Neural cell (in vitro differentiated cells): ENCODE results near the gene FAM9C. TPM values are rescaled to one million over a fixed set of nuclear protein-coding genes. Genes with fewer than 3 reads are reported as not detected.

Experiments used
- H2AFZ ChIP-seq: fragments of 200-600, 300-800 bp; sonication (generic), shearing (Covaris generic); 2 replicates; pipeline ENCODE4 v1.6.0; 2014; ENCODE audit warnings: low read depth, mild to moderate bottlenecking, antibody characterized with exemption, low read length, moderate library complexity
- H3F3A ChIP-seq: fragments of 200-600 bp; shearing (Covaris generic); 2 replicates; pipeline ENCODE4 v1.6.1; 2016; ENCODE audit warnings: mild to moderate bottlenecking, moderate library complexity, mixed read lengths, antibody characterized with exemption, low read length; ENCODE audit not compliant: insufficient read depth, poor library complexity, severe bottlenecking
- H3K27ac ChIP-seq: fragments of 200-600, 300-800 bp; sonication (generic), shearing (Covaris generic); 2 replicates; pipeline ENCODE4 v1.5.1; 2014; ENCODE audit warnings: mild to moderate bottlenecking, low read length, moderate library complexity
- H3K27me3 ChIP-seq: fragments of 300-800, 200-600 bp; sonication (generic), shearing (Covaris generic); 2 replicates; pipeline ENCODE4 v1.6.0; 2014; ENCODE audit warnings: mild to moderate bottlenecking, low read depth, low read length, moderate library complexity; ENCODE audit not compliant: insufficient read depth
- H3K36me3 ChIP-seq: fragments of 300-800, 200-600 bp; sonication (generic), shearing (Covaris generic); 2 replicates; pipeline ENCODE4 v1.5.1; 2014; ENCODE audit warnings: mild to moderate bottlenecking, antibody characterized with exemption, low read length, moderate library complexity; ENCODE audit not compliant: insufficient read depth
- H3K4me2 ChIP-seq: fragments of 300-800, 200-600 bp; sonication (generic), shearing (Covaris generic); 2 replicates; pipeline ENCODE4 v1.6.0; 2014; ENCODE audit warnings: mild to moderate bottlenecking, low read length
- H3K4me3 ChIP-seq: fragments of 300-800, 200-600 bp; sonication (generic), shearing (Covaris generic); 2 replicates; pipeline ENCODE4 v1.5.1; 2014; ENCODE audit warnings: mild to moderate bottlenecking, low read length, moderate library complexity
- H3K79me2 ChIP-seq: fragments of 200-600 bp; shearing (Covaris generic); replicated peaks from 2 replicates; pipeline ENCODE4 v1.6.0; 2014; ENCODE audit warnings: mild to moderate bottlenecking, low read length, moderate library complexity; ENCODE audit not compliant: insufficient read depth
- H3K9ac ChIP-seq: fragments of 300-800, 200-600 bp; sonication (generic), shearing (Covaris generic); 2 replicates; pipeline ENCODE4 v1.6.1; 2016; ENCODE audit warnings: mild to moderate bottlenecking, low read length, mixed read lengths
- H3K9me2 ChIP-seq: fragments of 200-600 bp; shearing (Covaris generic); 2 replicates; pipeline ENCODE4 v1.6.1; 2016; ENCODE audit warnings: mild to moderate bottlenecking, low read length, mixed read lengths; ENCODE audit not compliant: insufficient read depth
- H3K9me3 ChIP-seq: fragments of 200-600, 300-800 bp; sonication (generic), shearing (Covaris generic); 2 replicates; pipeline ENCODE4 v1.6.1; 2016; ENCODE audit warnings: mild to moderate bottlenecking, mixed run types, low read length, moderate library complexity, mixed read lengths
- H4K20me1 ChIP-seq: fragments of 200-600 bp; shearing (Covaris generic); 2 replicates; pipeline ENCODE4 v1.6.1; 2016; ENCODE audit warnings: mild to moderate bottlenecking, mixed run types; ENCODE audit not compliant: insufficient read depth
- CTCF ChIP-seq: fragments of 450-650 bp; IDR thresholded peaks from 2 replicates; pipeline ENCODE4 v1.5.1; 2014; ENCODE audit warnings: antibody characterized with exemption, mild to moderate bottlenecking, moderate library complexity; ENCODE audit not compliant: poor library complexity, severe bottlenecking
- EP300 ChIP-seq: fragments of 450-650 bp; conservative IDR thresholded peaks from 2 replicates; pipeline ENCODE4 v1.6.1; 2014; ENCODE audit warnings: antibody characterized with exemption, mild to moderate bottlenecking, moderate library complexity; ENCODE audit not compliant: poor library complexity, severe bottlenecking
- EZH2 ChIP-seq: fragments of 200-600, 300-800 bp; shearing (Covaris generic), sonication (generic); IDR thresholded peaks from 2 replicates; pipeline ENCODE4 v1.6.1; 2014; ENCODE audit warnings: antibody characterized with exemption, low read length, borderline replicate concordance, mild to moderate bottlenecking; ENCODE audit not compliant: insufficient read depth, poor library complexity, severe bottlenecking
- MXI1 ChIP-seq: fragments of 450-650 bp; conservative IDR thresholded peaks from 2 replicates; pipeline ENCODE4 v1.6.1; 2014; ENCODE audit warnings: antibody characterized with exemption, mild to moderate bottlenecking; ENCODE audit not compliant: poor library complexity, severe bottlenecking
- POLR2AphosphoS5 ChIP-seq: IDR thresholded peaks from 2 replicates; pipeline ENCODE4 v1.6.1; 2012
- RAD21 ChIP-seq: fragments of 450-650 bp; conservative IDR thresholded peaks from 2 replicates; pipeline ENCODE4 v1.6.1; 2014; ENCODE audit warnings: antibody characterized with exemption, mild to moderate bottlenecking, moderate library complexity
- REST ChIP-seq: IDR thresholded peaks from 2 replicates; pipeline ENCODE4 v1.6.1; 2012; ENCODE audit warnings: borderline replicate concordance
- SMC3 ChIP-seq: fragments of 450-650 bp; conservative IDR thresholded peaks from 2 replicates; pipeline ENCODE4 v1.6.1; 2014; ENCODE audit warnings: antibody characterized with exemption, mild to moderate bottlenecking, moderate library complexity; ENCODE audit not compliant: poor library complexity
- TAF1 ChIP-seq: IDR thresholded peaks from 2 replicates; pipeline ENCODE4 v1.6.1; 2012; ENCODE audit warnings: low read depth
- polyA plus RNA-seq: library from polyadenylated mRNA; depleted of rRNA; stranded (reverse); fragments of >200 nt; gene quantifications from 2 replicates; pipeline ENCODE4 v1.2.3, GENCODE V29; 2014

FAM9C gene
- polyA plus RNA-seq, 1 donor from 2014 or later: not detected

GRCh38 chrX:13024986-13025385 lies 19.4 kb downstream of the FAM9C start:
- H2AFZ ChIP-seq: no peak overlapping the region
- no peaks in the 10 kb centered on the region for H3K36me3 ChIP-seq
- TF ChIP-seq EZH2 (no peak), POLR2AphosphoS5 (no peak), MXI1 (no peak), REST (no peak), RAD21 (no peak)
- no peaks in the 10 kb centered on the region for H4K20me1 ChIP-seq
- H3K9ac ChIP-seq: no peak overlapping the region
- no peaks in the 10 kb centered on the region for H3K9me2 ChIP-seq
- no peak overlapping the region for H3K4me2 ChIP-seq
- H3K27ac ChIP-seq: no peak overlapping the region
- H3K27me3 ChIP-seq: no peaks in the 10 kb centered on the region
- H3K4me3 ChIP-seq: no peak overlapping the region
- H3K9me3 ChIP-seq: no peaks in the 10 kb centered on the region
- H3F3A ChIP-seq: no peaks in the 10 kb centered on the region
- H3K79me2 ChIP-seq: no peaks in the 10 kb centered on the region

GRCh38 chrX:13023979-13024378 lies 20.4 kb downstream of the FAM9C start:
- Histone ChIP-seq H3K4me2 (no peak overlapping the region), H3K79me2 (no peaks in the 10 kb centered on the region), H3K27me3 (no peaks in the 10 kb centered on the region), H3K9me2 (no peaks in the 10 kb centered on the region), H3F3A (no peaks in the 10 kb centered on the region), H3K27ac (no peak overlapping the region), H3K9ac (no peak overlapping the region), H3K36me3 (no peaks in the 10 kb centered on the region), H3K9me3 (no peaks in the 10 kb centered on the region), H3K4me3 (no peak overlapping the region), H4K20me1 (no peaks in the 10 kb centered on the region), H2AFZ (no peak overlapping the region)
- TF ChIP-seq MXI1: no peak
- TF ChIP-seq CTCF: no peak
- TF ChIP-seq SMC3: no peak
- TF ChIP-seq RAD21: no peak

- no peak overlapping the region for H3K9ac ChIP-seq
- TF ChIP-seq EP300 (no peak), POLR2AphosphoS5 (no peak), MXI1 (no peak), SMC3 (no peak), RAD21 (no peak), CTCF (no peak), EZH2 (no peak), REST (no peak), TAF1 (no peak)
Observed at GRCh38 chrX:13023567-13023966, 20.9 kb downstream of the FAM9C start.

More at GRCh38 chrX:13023567-13023966, 20.9 kb downstream of the FAM9C start:
- Histone ChIP-seq H3K27ac (no peak overlapping the region), H2AFZ (no peak overlapping the region), H3K9me2 (no peaks in the 10 kb centered on the region), H3K4me2 (no peak overlapping the region), H3K36me3 (no peaks in the 10 kb centered on the region), H3K79me2 (no peaks in the 10 kb centered on the region), H3K4me3 (no peak overlapping the region), H3K27me3 (no peaks in the 10 kb centered on the region), H3F3A (no peaks in the 10 kb centered on the region), H4K20me1 (no peaks in the 10 kb centered on the region), H3K9me3 (no peaks in the 10 kb centered on the region)
